ENCODE results near the gene ABCA1.

ABCA1 gene

DNA sequence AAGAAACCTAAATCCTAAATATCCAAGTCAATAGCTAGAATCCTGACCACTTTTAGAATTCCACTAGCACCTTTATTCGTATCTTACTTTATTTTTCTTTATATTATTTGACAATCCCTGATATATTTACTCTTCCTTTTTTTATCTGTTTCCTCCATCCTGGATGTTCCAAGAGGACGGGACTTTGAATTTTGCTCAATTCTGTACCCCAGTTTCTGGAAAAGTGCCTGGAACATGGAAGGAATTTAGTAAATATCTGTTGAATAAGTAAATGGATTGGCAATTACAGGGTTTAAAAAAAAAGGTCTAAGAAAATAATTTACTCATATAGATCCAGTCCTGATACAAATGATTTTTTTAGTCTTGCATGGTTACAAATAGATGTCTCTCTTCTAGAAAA is 181.7 kb downstream of the ABCA1 start:
- no peak for DNase-seq

DNA sequence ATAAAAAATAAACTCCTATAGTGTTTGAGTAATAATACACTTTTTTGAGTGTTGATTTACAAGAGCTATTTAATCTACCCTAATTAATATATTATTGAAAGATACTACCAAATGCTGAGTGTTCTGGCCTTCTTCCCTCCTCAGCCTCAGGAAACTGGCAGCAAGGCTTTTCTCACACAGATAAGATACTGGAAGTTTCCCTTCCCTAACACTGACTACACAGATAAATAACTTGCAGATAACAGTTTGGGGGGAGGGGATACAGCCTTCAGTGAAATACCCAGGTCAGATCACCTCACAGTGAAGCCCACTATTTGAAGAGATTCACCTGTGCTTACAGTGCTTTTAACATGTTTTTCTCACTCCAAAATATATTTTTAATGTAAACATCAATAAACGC is 182.1 kb downstream of the ABCA1 start:
- no peak for DNase-seq

DNA sequence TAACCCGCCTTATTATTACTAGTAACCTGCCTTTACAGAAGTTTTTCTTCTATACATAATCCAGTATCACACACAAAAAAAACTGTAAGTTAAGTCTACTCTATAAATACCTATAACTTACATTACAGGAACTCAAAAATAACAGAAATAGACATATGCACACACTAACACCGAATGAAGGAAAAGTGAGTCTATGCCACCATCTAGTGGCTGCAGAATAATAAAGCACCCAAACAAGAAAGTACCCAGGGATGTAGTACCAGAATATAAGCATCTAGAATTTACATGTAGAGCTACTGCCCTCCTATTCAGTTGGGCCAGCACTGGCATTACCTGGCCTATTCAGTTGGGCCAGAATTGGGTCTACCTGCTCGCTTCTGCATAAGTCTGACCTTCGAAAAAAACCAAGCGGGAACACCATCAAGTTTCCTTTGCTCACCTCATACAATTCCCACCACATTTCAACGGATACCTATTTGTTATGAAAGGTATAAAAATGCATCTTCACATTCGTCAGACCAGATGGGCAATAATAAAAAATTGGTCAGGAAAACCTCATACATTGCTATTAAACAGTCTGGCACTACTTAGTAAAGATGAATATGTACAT is 184.5 kb downstream of the ABCA1 start:
- peak; percentile 60 for DNase-seq

- DNase-seq: no peak
Observed at GRCh38 chr9:104740621-104741020, 187.3 kb downstream of the ABCA1 start.

DNA sequence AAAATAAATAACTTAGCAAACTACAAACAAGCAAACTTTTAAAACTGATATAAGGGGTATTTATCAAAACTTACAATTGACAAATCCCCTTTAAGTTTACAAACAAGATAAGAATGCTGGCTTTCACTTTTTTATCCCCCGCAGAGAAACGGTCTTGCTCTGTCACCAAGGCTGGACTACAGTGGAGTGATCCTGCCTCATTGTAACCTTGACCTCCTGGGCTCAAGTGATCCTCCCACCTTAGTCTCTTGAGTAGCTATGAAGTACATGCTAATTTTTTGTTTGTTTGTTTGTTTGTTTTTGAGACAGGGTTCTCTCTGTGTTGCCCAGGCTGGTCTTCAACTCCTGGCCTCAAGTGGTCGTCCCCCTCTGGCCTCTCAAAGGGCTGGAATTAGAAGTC is 189.5 kb downstream of the ABCA1 start:
- DNase-seq: no peak
